Right atrium auricular region (tissue), 2 donors: ENCODE data around the gene VPS26C. TPM values are rescaled to one million over a fixed set of nuclear protein-coding genes. Genes with fewer than 3 reads are reported as not detected.

Experiments used
- DNase-seq: peaks from one replicate; pipeline ENCODE4 v3.0.0-alpha.2; 2019; ENCODE audit warnings: low spot score
- H3K27ac ChIP-seq, 2 donors: fragments of 200-600 bp; sonication (generic); 1 replicate in 1 of 2; 2 replicates in 1 of 2; pipeline ENCODE4 v1.5.1; 2016 to 2019
- H3K27me3 ChIP-seq, 2 donors: fragments of 200-600 bp; sonication (generic); one replicate each; pipeline versions ENCODE4 v1.5.1 to v1.6.0; 2017 to 2019
- H3K36me3 ChIP-seq: fragments of 200-600 bp; sonication (generic); one replicate; pipeline ENCODE4 v1.5.1; 2016
- H3K4me1 ChIP-seq, 2 donors: fragments of 200-600 bp; sonication (generic); one replicate each; pipeline versions ENCODE4 v1.5.1 to v1.6.0; 2017 to 2019
- H3K4me3 ChIP-seq, 2 donors: fragments of 200-600 bp; sonication (generic); 1 replicate in 1 of 2; 2 replicates in 1 of 2; pipeline ENCODE4 v1.5.1; 2017 to 2019; ENCODE audit warnings: mild to moderate bottlenecking in 1 of 2, moderate library complexity in 1 of 2
- H3K9me3 ChIP-seq, 2 donors: fragments of 200-600 bp; sonication (generic); one replicate each; pipeline ENCODE4 v1.5.1; 2019
- total RNA-seq, 2 donors: library from RNA; depleted of rRNA; stranded (reverse); fragments of >200 nt; gene quantifications; one replicate each; pipeline ENCODE4 v1.1.0, GENCODE V29; 2016
- TF ChIP-seq, protein P1 (sequence below), 2 donors: fragments of 200-600 bp; sonication (generic); IDR thresholded peaks; one replicate each; pipeline ENCODE4 v1.5.1; 2019; ENCODE audit warnings: antibody characterized with exemption in 2 of 2

Gene VPS26C
- total RNA-seq, 2 donors from 2014 or later, result 45.2 to 53.8 TPM

DNA sequence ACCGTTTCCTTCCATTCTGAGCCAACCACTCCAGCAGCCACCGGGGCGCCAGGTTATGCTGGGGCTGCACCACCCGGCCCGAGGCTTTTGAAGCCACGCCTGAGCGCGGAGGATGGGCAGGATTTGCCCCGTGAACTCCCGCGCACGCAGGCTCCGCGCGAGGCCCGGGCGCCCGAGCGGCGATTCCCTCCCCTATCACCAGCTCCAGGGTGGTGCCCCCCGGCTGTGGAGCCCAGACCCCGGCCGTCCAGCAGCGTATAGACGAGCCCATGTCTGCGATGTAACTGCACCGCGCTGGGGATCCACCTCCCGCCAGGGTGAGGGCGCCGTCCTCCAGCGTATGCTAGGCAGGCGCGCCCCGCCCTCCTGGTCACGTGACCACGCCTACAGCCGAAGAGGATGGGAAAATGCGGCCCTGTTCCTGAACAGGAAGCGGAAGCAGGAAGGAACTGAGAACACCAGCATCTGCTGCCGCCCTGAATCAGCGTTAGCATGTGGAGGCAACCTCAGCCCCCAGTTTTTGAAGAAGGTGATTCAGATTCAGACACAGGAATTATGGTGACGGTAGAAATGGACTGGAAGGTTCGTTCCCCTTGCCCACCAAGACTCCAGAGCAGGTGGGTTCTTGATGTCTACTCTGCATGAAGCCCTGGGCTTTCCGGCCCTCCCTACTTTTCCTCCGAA lies 46.0 kb downstream of the VPS26C start:
- Histone ChIP-seq H3K4me1 (peaks cover 0 to 11% of the 10 kb centered on the region in 2 donors), H3K27ac (peak overlapping the region; percentile 86 to 88)
- TF ChIP-seq, protein P1, sequence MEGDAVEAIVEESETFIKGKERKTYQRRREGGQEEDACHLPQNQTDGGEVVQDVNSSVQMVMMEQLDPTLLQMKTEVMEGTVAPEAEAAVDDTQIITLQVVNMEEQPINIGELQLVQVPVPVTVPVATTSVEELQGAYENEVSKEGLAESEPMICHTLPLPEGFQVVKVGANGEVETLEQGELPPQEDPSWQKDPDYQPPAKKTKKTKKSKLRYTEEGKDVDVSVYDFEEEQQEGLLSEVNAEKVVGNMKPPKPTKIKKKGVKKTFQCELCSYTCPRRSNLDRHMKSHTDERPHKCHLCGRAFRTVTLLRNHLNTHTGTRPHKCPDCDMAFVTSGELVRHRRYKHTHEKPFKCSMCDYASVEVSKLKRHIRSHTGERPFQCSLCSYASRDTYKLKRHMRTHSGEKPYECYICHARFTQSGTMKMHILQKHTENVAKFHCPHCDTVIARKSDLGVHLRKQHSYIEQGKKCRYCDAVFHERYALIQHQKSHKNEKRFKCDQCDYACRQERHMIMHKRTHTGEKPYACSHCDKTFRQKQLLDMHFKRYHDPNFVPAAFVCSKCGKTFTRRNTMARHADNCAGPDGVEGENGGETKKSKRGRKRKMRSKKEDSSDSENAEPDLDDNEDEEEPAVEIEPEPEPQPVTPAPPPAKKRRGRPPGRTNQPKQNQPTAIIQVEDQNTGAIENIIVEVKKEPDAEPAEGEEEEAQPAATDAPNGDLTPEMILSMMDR (IDR thresholded peaks at IDR 0.05), result peak; percentile 10 to 77

DNA sequence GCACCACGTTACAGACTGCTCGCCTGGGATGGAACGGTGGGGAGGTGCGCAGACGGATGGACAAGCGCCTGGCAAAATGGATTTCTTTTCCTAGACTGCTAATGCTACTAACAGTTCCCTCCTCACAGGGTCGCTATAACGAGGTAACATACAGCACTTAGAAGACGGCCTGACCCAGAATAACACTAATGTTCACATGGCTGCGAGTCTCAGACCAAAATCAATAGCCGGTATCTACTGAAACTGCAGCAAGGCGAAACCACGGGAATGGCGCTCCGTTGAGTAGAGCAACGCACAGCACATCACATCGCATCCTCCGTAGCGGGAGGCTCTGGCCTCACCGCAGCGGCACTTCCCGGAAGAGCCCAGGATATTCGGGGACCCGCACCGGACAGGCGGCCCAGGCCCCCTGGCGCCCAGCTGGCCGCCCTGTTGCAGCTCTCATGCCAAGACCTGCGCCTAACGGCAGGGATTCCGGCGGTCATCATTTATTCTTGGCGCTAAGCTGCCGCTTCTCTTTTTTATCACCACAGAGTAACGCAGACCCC lies 46.6 kb downstream of the VPS26C start:
- TF ChIP-seq, protein P1 (IDR thresholded peaks at IDR 0.05), result no peak
- Histone ChIP-seq H3K4me3 (peak overlapping the region; percentile 51 to 73), H3K27ac (peak overlapping the region; percentile 86 to 88), H3K36me3 (peaks cover 23% of the 10 kb centered on the region), H3K9me3 (no peaks in the 10 kb centered on the region), H3K27me3 (no peaks in the 10 kb centered on the region), H3K4me1 (peaks cover 0 to 11% of the 10 kb centered on the region in 2 donors)
- no peak for DNase-seq

More for the DNA sequence above, 46.0 kb downstream of the VPS26C start:
- Histone ChIP-seq H3K36me3 (peaks cover 29% of the 10 kb centered on the region), H3K9me3 (no peaks in the 10 kb centered on the region), H3K27me3 (no peaks in the 10 kb centered on the region), H3K4me3 (peak overlapping the region; percentile 51 to 73)
- DNase-seq, result peak; percentile 97

DNA sequence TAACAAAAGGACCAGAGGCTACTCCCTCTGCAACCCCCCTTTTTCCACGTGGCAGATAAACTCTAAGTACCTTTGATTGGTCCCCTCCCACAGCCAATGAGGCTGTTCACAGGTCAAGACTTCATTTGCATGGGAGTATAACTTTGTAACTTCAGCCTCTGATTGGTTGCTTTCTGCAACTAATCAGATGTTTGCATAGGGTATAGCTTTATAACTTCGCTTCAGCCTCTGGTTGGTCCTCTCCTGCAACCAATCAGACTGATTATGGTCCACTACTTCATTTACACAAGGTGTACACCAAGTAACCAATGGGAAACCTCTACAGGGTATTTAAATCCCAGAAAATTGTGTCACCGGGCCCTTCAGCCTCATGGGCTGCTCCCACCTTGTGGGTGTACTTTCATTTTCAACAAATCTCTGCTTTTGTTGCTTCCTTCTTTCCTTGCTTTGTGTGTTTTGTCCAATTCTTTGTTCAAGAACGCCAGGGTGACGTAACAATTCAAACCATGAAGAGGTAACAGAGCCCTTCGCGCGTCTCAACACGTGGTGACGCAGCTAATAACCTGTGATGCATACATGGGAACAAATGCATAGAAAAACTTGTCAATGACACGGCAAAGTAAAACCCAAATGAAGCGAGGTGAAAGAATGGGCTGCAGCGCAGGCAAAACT lies 47.2 kb downstream of the VPS26C start:
- TF ChIP-seq, protein P1 (IDR thresholded peaks at IDR 0.05), result no peak
- Histone ChIP-seq H3K4me1 (peaks cover 0 to 11% of the 10 kb centered on the region in 2 donors), H3K27me3 (no peaks in the 10 kb centered on the region), H3K27ac (peak overlapping the region; percentile 86 to 88), H3K4me3 (peak overlapping the region; percentile 51 to 73), H3K36me3 (peaks cover 17% of the 10 kb centered on the region), H3K9me3 (no peaks in the 10 kb centered on the region)
- no peak for DNase-seq

DNA sequence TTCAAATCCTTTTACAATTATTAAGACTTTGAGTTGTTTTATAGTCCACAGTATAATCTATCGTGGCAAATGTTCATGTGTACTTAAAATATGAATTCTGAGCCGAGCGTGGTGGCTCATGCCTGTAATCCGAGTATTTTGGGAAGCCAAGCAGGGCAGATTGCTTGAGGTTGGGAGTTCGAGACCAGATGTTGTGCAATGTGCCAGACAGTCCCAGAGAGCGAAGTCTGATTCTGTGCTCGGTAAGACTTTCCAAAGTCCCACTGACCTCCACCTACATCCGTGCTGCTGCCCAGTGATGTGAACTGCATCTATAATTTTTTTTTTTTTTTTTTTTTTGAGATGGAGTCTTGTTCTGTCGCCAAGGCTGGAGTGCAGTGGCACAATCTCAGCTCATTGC lies 52.2 kb downstream of the VPS26C start:
- Histone ChIP-seq H3K9me3 (no peaks in the 10 kb centered on the region), H3K27me3 (no peaks in the 10 kb centered on the region), H3K27ac (no peak overlapping the region), H3K4me3 (no peak overlapping the region), H3K4me1 (peaks cover 0 to 3% of the 10 kb centered on the region in 2 donors), H3K36me3 (no peaks in the 10 kb centered on the region)
- TF ChIP-seq, protein P1 (IDR thresholded peaks at IDR 0.05), result no peak
- DNase-seq, result peak; percentile 26

DNA sequence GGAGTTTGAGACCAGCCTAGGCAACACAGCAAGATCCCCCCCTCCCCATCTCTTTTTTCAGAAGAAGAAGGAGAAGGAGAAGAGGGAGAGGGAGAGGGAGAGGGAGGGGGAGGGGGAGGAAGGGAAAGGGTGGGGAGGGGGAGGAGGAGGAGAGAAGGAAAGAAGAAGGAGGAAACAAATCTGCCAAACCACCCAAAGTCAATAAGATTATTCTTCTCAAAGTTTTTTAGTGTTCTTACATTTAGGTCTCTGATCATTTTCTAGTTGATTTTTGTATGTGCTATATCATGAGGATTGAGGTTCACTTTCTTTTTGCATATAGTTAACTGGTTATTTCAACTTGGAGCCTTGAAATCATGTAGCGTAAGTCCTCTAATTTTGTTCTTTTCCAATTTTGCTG lies 56.3 kb downstream of the VPS26C start:
- Histone ChIP-seq H3K27me3 (no peaks in the 10 kb centered on the region), H3K36me3 (no peaks in the 10 kb centered on the region), H3K9me3 (no peaks in the 10 kb centered on the region), H3K4me3 (no peak overlapping the region), H3K4me1 (peaks cover 0 to 30% of the 10 kb centered on the region in 2 donors), H3K27ac (no peak overlapping the region)
- no peak for DNase-seq
- TF ChIP-seq, protein P1 (IDR thresholded peaks at IDR 0.05), result no peak
